Measurements from ENCODE around the gene OR13F1.
"Not testable (repeated sequence)": the region's sequence is repeated elsewhere in the genome, so short reads cannot be mapped to it uniquely, and the experiment has no call there.

OR13F1 gene, protein sequence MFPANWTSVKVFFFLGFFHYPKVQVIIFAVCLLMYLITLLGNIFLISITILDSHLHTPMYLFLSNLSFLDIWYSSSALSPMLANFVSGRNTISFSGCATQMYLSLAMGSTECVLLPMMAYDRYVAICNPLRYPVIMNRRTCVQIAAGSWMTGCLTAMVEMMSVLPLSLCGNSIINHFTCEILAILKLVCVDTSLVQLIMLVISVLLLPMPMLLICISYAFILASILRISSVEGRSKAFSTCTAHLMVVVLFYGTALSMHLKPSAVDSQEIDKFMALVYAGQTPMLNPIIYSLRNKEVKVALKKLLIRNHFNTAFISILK

DNA sequence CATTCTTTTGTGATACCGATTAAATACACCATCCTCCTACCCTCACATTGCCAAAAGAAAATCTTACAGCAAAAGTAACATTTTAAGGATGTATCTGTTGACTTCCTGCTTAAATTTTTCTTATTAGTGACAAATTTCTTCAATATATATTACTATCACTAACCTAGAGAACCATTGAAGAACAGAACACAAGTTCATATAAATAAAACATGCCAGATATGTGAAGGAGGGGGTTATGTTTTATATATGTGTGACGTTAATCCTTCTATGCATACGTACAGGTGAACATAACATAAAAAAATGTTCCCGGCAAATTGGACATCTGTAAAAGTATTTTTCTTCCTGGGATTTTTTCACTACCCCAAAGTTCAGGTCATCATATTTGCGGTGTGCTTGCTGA, at the start of gene OR13F1:
TSS of gene OR13F1 (plus strand) at position 301 of the 400 bp plus-strand sequence. CDS start at position 301, 0 bp downstream.
- DNase-seq: no peak

DNA sequence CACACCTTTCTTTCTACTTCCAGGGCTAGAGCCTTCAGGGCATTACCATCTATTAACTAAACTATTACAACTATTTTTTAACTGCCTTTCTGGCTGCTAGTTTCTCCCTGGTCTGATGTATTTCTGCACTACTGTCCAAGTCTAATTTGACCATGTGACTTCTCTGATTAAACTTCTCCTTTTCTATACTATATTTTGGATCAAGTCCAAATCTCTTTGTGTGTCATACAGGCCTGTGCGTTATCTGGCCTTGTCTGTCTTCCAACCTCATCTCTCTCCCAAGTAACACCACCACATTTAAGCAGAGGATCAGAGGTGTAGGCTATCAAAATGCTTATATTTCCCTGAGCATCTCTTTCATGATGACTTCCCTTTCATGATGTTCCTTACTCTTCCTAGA, 47.2 kb upstream of the OR13F1 start:
- DNase-seq: no peak

DNA sequence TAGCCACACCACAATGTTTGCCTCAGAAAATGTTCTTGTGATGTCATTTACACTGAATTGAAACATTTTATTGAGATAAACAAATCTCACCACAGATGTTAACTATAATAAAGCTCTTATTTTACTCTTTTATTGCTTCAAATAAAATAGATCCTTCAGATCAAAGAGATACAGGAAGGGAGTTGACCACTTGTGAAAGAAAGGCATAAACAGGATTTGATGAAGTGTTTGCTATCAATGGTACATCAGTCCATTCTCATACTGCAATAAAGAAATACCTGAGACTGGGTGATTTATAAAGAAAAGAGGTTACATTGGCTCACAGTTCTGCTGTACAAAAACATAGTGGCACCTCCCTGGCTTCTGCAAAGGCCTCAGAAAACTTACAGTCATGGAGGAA, 40.2 kb upstream of the OR13F1 start:
- no peak for DNase-seq

DNA sequence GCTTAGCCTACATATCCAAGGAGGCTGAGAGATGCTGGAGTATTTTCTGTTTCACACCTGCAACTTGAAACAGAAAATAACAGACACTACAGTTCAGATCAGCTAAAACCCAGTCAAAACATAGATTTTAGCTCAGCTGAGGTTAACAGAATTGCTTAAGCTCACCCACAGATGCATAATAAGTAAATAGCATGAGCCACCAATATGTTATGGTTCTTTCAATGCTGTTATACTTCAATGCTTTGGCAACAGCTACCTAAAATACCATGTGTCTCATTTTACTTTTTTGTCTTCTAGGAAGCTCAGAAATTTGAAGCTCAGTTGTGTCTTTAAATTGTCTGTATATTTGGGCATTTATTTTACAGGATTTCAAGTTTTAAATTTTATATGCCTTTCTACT, 35.8 kb upstream of the OR13F1 start:
- no peak for DNase-seq

DNA sequence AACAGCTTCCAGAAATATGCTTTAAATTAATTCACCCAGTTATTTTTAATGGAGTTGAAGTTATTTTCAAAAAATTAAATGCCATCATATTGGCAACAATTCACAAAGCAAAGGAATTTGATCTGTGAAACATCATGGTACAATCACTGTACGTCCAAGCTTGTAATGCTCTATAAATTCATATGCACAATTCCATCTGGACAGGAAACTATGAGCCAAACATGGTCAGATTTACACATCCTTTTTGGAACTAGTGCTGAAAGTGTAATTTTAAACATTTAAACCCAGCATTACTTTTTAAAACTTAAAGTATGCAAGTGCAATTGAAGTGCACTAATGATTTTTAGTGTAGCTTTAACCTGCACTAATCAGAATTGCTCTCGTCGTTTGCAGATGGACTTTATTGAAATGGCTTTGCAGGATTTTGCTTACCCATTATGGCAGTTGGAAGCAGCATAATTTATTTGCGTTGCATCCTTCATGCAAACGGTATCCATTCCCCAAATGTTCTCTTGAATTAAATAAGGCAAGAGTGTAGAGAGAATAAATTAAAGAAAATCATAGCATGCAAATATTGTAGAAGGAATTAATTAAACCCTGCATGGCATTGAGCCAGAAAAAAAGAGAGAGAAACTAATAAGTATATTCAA, 21.0 kb upstream of the OR13F1 start:
- no peak for DNase-seq

DNA sequence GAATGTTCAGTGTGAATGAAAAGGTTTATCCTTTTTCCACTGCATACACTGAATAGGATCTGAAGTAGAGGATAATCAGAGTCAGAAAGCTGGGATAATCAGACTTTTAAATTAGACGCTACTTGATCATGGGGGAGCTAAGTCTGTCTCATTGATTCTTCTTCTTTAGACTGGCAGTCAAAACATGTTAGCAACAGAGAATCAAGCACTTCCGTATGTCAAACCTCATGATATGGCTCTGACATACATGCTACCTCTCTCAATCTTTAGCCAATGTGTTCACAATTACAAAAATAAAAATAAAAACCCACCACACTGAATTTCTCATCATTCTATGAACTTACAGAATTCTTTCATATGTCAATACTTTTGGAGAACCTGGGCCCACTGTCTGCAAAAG, 19.0 kb upstream of the OR13F1 start:
- DNase-seq: no peak

DNA sequence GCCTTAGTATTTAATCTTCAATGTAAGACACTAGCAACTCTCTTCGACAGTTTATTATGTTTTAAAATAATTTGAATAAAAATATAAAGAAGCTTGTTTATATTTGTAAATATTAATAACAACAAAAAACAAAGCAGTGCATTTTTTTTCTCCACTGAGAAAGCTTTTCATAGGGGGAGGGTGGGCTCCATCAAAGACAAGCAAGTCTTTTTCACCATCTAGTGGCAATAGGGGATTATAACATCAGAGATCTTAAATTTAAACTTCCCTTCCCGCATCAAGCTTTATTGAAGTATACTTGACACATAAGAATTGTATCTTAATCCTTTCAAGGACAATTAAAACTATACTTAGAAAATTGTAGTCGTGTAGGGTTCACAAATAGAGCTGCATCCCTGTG, 9.3 kb upstream of the OR13F1 start:
- no peak for DNase-seq

DNA sequence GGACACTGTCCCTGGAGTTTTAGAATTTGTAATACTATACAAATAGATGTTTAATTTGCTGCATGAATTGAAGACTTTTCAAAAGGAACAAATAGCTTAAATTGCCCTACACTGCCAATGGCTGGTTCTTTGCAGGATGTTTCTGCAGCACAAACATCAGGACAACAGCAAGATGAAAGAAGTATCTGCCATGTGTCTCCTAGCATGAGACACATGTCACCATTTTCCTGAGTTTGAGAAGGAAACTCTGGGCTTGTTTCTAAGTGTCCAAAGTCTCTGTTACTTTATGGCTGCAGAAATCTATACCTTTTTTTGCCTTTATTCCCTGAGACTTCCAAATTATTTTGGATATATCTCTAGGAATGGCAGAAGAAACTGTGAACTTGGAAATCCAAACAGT, 623 bp upstream of the OR13F1 start:
- DNase-seq: no peak

DNA sequence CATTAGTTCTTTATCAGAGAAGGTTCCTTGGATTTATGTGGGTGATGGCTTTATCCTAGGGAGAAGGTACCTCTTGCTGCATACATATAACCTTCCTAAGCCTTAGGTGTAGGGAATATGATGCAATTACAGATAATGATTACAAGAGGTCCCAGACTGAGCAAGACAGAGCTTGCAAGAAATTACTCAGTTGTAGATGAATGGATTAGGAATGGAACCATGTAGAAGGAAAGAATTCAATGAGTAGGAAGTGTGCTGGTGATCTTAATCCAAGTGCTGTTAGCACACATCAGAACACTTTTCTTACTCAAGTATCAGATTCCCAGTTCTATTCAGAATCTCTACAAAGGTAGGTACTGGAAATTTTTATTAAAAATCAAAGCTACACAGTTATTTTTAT, 2.5 kb downstream of the OR13F1 start:
- no peak for DNase-seq

DNA sequence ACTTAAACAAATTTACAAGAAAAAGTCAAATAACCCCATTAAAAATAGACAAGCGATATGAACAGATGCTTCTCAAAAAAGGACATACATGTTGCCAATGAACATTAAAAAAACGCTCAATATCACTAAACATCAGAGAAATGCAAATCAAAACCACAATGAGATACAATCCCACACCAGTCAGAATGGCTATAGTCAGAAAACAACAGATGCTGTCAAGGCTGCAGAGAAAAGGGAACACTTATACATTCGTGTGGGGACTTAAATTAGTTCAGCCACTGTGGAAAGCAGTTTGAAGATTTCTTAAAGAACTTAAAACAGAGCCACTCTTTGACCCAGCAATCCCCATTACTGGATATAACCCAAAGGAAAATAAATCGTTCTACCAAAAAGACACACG, 10.8 kb downstream of the OR13F1 start:
- no peak for DNase-seq

DNA sequence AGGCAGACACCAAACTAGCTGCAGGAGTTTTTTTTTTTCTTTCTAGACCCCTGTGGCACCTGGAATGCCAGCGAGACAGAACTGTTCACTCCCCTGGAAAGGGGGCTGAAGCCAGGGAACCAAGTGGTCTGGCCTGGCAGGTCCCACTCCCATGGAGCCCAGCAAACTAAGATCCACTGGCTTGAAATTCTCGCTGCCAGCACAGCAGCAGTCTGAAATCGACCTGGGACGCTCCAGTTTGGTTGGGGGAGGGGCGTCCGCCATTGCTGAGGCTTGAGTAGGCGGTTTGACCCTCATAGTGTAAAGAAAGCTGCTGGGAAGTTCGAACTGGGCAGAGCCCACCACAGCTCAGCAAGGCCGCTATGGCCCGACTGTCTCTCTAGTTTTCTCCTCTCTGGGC, 16.2 kb downstream of the OR13F1 start:
- not testable (repeated sequence) for DNase-seq

DNA sequence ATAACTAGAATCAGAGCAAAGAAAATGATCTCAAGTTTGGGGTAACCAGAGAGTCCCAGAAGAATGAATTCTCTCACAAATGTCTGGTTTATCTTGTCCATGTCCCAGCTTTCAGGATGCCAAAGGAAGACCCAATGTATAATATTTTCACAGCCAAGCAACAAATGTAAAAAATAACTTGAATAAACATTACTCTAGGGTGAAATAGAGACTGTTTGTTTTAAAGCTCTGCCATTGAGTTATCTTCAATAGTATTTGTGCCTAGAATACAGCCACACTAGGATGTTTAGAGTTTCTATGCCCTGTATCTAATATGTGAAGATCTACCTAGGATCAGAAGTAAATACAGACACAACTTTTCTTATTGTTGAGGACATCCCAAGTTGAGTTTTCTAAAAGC, 23.0 kb downstream of the OR13F1 start, which contains the start of gene OR13C4:
TSS of gene OR13C4 (minus strand) at position 101 of the 400 bp plus-strand sequence. CDS start at position 101, 0 bp downstream.
- no peak for DNase-seq

DNA sequence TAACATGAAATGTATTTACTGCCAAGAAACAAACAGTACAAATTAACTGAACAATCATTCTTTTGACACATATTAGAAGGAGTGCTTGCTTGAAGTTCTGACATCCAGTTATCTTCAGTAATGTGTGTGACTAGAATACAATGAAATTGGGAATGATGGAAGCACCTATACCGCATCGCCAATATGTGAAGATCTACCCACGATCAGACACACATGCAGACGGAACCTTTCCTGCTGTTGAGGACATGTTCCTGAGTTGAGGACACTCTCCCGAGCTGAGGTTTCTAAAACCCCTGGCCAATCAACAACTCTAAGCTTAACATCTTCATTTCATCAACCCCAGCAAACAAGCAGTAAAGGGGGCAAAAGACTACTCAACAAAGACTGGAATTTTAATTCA, 32.7 kb downstream of the OR13F1 start, which contains the start of gene OR13C3:
TSS of gene OR13C3 (minus strand) at position 101 of the 400 bp plus-strand sequence. CDS start 133 bp downstream, outside the sequence.
- no peak for DNase-seq

DNA sequence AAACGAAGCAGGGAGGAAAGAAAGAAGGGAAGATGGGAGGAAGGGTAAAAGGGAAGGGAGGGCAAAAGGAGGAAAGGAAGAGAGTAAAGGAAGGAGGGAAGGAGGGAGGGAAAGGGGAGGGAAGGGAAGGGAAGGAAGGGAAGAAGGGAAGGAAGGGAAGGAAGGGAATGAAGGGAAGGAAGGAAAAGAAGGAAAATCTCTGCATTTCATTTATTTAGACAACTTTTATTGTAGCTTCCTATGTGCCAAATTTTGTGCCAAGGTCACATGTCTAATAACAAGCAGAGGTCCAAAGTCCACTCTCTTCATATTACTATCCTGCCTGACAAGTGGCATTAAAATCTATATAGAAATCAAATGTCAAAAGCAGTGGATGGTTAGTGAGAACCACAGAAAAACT, 35.2 kb downstream of the OR13F1 start:
- no peak for DNase-seq

DNA sequence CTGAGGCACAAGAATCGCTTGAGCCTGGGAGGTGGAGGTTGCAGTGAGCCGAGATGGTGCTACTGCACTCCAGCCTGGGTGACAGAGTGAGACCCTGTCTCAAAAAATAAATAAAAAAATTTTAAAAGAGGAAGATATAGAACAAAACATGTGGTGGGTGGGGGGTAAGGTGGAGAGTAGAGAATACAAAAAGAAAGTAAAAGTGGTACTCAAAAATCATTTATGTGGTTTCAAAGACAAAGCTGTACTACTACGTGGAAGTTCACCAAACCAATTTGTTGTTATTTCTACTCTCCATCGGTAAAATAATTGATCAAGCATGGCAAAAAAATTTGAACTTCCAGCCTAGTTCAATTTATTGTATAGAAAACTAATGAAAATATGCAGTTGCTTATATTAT, 40.6 kb downstream of the OR13F1 start:
- no peak for DNase-seq

DNA sequence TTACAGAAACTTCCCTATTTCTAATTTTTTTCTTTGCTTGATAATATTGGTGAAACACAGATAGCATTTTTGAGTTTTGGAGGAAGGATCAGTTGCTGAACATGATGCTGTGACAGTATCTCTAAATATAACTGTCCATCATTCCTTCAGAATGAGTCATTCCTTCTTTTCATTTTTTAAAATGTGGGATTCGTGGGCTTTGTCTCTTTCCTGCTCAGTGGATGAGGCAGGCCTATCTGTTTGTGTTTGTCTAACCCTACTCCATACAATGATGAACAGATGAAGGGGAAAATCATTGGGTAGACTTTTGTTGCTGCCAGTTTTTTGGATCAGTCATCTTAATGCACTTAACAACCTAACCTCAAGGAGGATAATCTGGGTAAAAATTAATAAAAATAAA, 49.2 kb downstream of the OR13F1 start:
- DNase-seq: no peak

Measured in hypothalamus (tissue), 51 donors.